ENCODE results near the gene SNX24.

GRCh38 chr5:122942164-122942914 is 96.9 kb downstream of the SNX24 start:
- TF ChIP-seq GATA2 (IDR thresholded peaks at IDR 0.05; ENCODE audit: low read depth, low read length): peak; percentile 32; the same call in 1 of the 2 replicates
- no peak for TF ChIP-seq GATA3 (IDR thresholded peaks at IDR 0.05; ENCODE audit: low read depth, low read length)

Data from SH-SY5Y (cell line).